ENCODE data around the gene ACAN. TPM values are rescaled to one million over a fixed set of nuclear protein-coding genes. Genes with fewer than 3 reads are reported as not detected.

Gene ACAN
- total and polyA plus RNA-seq, 8 donors = 0.04 to 5.7 (median 0.22) TPM; not detected in 1

DNA sequence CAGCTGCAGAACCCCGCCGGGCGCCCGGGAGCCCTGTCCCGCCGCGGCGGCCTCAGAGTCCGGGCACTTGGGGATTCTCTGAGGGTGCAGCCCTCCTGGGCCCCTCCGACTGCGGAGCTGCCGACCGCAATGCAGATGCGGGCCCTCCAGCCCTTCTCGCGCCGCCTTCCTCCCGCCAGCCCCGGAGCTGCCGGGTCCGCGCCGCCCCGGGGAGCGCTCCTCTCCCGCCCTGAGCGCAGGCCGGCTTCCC, 320 bp upstream of the ACAN start:
- no peaks in the 10 kb centered on the region for H3K36me3 ChIP-seq
- TF ChIP-seq, protein P1, sequence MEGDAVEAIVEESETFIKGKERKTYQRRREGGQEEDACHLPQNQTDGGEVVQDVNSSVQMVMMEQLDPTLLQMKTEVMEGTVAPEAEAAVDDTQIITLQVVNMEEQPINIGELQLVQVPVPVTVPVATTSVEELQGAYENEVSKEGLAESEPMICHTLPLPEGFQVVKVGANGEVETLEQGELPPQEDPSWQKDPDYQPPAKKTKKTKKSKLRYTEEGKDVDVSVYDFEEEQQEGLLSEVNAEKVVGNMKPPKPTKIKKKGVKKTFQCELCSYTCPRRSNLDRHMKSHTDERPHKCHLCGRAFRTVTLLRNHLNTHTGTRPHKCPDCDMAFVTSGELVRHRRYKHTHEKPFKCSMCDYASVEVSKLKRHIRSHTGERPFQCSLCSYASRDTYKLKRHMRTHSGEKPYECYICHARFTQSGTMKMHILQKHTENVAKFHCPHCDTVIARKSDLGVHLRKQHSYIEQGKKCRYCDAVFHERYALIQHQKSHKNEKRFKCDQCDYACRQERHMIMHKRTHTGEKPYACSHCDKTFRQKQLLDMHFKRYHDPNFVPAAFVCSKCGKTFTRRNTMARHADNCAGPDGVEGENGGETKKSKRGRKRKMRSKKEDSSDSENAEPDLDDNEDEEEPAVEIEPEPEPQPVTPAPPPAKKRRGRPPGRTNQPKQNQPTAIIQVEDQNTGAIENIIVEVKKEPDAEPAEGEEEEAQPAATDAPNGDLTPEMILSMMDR (IDR thresholded peaks at IDR 0.05) = no peak
- H3K9me3 ChIP-seq = no peaks in the 10 kb centered on the region
- H3K27me3 ChIP-seq = peaks cover 0 to 3% (median 0%) of the 10 kb centered on the region in 4 donors
- H3K4me3 ChIP-seq = peak overlapping the region in 1 of 4 donors; percentile 7
- intact Hi-C loops (cut with DNase I) = no loop called here
- DNase-seq (peak in 1 of 6 donors; percentile 33), FAIRE-seq (no peak), ATAC-seq (no peak)
- no peak overlapping the region for H3K27ac ChIP-seq
- WGBS, 2 donors = 1% methylated on average over 22 to 28 of the region's 28 CpGs
- no peaks in the 10 kb centered on the region for H3K4me1 ChIP-seq

DNA sequence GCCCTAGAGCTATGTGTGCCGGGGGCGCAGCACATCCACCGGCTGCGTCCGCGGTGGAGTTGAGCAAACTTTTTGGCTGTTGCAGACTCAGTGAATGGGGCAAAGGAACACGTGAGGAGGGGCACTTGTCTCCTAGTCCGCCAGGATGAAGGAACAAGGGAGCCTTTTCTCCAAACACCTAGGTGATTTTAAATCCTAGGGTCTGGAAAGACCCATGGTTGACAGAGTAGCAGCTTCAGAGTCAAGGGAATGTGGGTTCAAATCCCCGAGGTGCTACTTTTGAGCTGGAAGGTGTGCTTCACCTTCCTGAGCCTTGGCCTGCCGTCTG, 648 bp downstream of the ACAN start:
- Histone ChIP-seq H3K9me3 (no peaks in the 10 kb centered on the region), H3K27ac (no peak overlapping the region), H3K4me1 (no peaks in the 10 kb centered on the region), H3K27me3 (peaks cover 0 to 3% (median 0%) of the 10 kb centered on the region in 4 donors), H3K4me3 (no peak overlapping the region), H3K36me3 (no peaks in the 10 kb centered on the region)
- DNase-seq (no peak), ATAC-seq (no peak), FAIRE-seq (no peak)
- intact Hi-C loops (cut with DNase I) = no loop called here
- 8 to 10% methylated on average over 10 of the region's 10 CpGs for WGBS, 2 donors
- TF ChIP-seq, protein P1 (IDR thresholded peaks at IDR 0.05) = no peak

DNA sequence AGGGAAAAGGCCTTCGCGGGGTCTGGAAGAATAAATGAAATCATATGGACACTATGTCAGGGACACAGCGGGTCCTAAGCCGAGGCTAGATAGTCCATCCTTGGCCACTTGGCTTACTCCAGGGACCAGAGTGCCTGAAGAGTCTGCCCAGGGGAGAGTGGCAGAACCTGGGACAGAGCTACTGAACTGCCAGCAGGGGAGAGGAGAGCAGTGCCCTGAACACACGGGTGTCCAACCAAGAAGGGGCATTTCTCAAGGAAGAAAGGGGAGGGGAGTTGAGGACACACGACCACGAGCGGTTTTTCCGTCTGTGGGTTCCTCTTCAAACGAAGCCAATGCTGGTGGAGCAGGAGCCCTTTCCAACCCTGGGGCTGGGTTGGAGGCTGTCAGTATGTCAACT, 1.0 kb downstream of the ACAN start:
- FAIRE-seq (no peak), ATAC-seq (no peak), DNase-seq (no peak)
- Histone ChIP-seq H3K4me3 (no peak overlapping the region), H3K4me1 (no peaks in the 10 kb centered on the region), H3K27me3 (peaks cover 0 to 3% (median 0%) of the 10 kb centered on the region in 4 donors), H3K9me3 (no peaks in the 10 kb centered on the region), H3K27ac (no peak overlapping the region), H3K36me3 (no peaks in the 10 kb centered on the region)
- intact Hi-C loops (cut with DNase I) = no loop called here
- WGBS, 2 donors = 34 to 35% methylated on average over 10 of the region's 10 CpGs
- TF ChIP-seq, protein P1 (IDR thresholded peaks at IDR 0.05) = no peak

DNA sequence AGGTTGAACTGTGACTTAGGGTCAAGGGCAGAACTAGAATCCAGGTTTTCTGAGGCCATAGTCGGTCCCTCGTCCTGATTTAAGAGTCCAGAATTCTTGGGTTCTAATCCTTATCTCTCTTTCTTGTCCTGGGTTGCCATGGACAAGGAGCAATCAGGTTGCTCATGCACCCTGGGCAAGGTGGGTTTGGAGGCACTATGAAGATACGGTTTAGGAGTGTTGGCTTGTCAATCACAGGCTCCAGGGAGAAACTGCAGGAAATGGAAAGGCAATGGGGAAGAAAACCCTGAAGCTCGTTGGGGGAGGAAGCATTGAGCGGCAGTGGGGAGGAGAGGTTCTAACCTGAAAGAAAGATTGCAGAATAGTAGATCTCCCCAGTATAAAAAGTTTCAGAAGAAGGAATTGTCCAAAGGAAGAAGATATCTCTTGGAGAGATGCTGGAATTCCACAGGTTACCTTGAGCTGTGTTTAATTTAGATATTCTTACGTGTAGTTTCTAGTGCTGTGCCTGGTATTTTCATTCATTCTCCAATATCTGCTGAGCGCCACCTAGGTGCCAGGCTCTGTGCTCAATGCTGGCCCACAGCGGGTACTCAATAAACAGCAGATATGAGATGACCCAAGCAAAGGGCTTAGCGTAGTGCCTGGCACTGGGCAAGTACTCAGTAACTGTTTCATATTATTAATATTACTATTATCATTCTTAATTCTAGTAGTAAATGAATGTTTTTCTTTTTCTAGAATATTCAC, 2.0 kb downstream of the ACAN start:
- Histone ChIP-seq H3K4me1 (no peaks in the 10 kb centered on the region), H3K36me3 (no peaks in the 10 kb centered on the region), H3K27ac (no peak overlapping the region), H3K27me3 (peaks cover 0 to 3% (median 0%) of the 10 kb centered on the region in 4 donors), H3K4me3 (no peak overlapping the region), H3K9me3 (no peaks in the 10 kb centered on the region)
- WGBS, 2 donors = 29 to 44% methylated on average over 9 of the region's 9 CpGs
- no peak for ATAC-seq
- intact Hi-C loops (cut with DNase I) = no loop called here
- FAIRE-seq = no peak
- TF ChIP-seq, protein P1 (IDR thresholded peaks at IDR 0.05) = no peak
- no peak for DNase-seq

DNA sequence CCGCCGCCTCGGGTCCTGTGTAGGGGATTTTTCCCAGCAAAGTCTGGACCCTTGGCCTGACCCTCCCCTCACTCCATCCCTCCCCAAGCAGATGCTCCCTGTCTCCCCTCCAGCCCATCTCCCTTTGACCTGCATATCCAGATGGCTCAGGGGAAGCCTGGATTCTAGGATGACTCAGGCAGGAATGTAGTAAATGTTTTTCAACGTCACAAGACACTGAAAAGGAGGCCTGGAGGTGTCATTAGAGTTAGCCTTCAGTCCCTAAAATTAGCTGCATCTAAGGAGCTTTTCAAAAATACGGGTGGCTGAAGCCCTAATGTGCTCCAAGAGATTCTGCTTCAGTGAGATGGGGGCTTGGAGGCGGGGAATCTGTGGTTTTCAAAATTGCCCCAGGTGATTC, 7.2 kb downstream of the ACAN start:
- WGBS, 2 donors = 66 to 68% methylated on average over 6 of the region's 6 CpGs
- no peak for FAIRE-seq
- Histone ChIP-seq H3K4me3 (no peak overlapping the region), H3K27ac (no peak overlapping the region), H3K36me3 (no peaks in the 10 kb centered on the region), H3K4me1 (no peaks in the 10 kb centered on the region), H3K27me3 (no peaks in the 10 kb centered on the region), H3K9me3 (no peaks in the 10 kb centered on the region)
- TF ChIP-seq, protein P1 (IDR thresholded peaks at IDR 0.05) = no peak
- intact Hi-C loops (cut with DNase I) = no loop called here
- no peak for ATAC-seq
- no peak for DNase-seq
